ENCODE results near the gene SYAP1.

DNA sequence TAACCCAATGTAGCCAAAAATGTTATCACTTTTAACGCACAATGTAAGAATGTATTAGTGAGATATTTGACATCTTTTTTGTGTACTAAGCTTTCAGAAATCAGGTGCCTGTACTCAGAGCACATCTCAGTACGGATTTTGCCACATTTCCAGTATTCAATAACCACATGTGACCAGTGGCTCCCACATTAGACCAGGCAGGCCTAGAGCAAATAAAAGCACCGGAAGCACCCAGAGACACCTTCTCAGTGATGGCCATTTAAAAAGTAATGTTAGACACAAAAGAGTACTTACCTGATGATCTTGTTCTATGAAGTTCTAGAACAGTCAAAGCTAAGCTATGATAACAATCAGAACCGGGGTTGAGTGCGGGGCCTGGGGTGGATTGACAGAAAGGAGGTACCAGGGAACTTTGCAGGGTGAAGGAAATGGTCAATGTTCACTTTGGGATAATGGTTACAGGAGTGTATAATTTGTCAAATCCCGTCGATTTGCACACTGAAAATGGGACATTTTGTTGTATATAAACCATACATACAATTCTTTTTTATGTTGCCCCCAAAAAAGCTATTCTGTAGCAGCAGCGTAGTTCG lies 8.1 kb upstream of the SYAP1 start:
- TF ChIP-seq, protein P1, sequence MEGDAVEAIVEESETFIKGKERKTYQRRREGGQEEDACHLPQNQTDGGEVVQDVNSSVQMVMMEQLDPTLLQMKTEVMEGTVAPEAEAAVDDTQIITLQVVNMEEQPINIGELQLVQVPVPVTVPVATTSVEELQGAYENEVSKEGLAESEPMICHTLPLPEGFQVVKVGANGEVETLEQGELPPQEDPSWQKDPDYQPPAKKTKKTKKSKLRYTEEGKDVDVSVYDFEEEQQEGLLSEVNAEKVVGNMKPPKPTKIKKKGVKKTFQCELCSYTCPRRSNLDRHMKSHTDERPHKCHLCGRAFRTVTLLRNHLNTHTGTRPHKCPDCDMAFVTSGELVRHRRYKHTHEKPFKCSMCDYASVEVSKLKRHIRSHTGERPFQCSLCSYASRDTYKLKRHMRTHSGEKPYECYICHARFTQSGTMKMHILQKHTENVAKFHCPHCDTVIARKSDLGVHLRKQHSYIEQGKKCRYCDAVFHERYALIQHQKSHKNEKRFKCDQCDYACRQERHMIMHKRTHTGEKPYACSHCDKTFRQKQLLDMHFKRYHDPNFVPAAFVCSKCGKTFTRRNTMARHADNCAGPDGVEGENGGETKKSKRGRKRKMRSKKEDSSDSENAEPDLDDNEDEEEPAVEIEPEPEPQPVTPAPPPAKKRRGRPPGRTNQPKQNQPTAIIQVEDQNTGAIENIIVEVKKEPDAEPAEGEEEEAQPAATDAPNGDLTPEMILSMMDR (IDR thresholded peaks at IDR 0.05): no peak
- no peak for TF ChIP-seq POLR2A (IDR thresholded peaks at IDR 0.05)

All from uterus (tissue), 2 donors.